Neural cell (in vitro differentiated cells): ENCODE data around the gene GMPPB. TPM values are rescaled to one million over a fixed set of nuclear protein-coding genes. Genes with fewer than 3 reads are reported as not detected.

Experiments used
- H2AFZ ChIP-seq: fragments of 200-600, 300-800 bp; sonication (generic), shearing (Covaris generic); 2 replicates; pipeline ENCODE4 v1.6.0; 2014; ENCODE audit warnings: low read depth, mild to moderate bottlenecking, antibody characterized with exemption, low read length, moderate library complexity
- H3F3A ChIP-seq: fragments of 200-600 bp; shearing (Covaris generic); 2 replicates; pipeline ENCODE4 v1.6.1; 2016; ENCODE audit warnings: mild to moderate bottlenecking, moderate library complexity, mixed read lengths, antibody characterized with exemption, low read length; ENCODE audit not compliant: insufficient read depth, poor library complexity, severe bottlenecking
- H3K27ac ChIP-seq: fragments of 200-600, 300-800 bp; sonication (generic), shearing (Covaris generic); 2 replicates; pipeline ENCODE4 v1.5.1; 2014; ENCODE audit warnings: mild to moderate bottlenecking, low read length, moderate library complexity
- H3K27me3 ChIP-seq: fragments of 300-800, 200-600 bp; sonication (generic), shearing (Covaris generic); 2 replicates; pipeline ENCODE4 v1.6.0; 2014; ENCODE audit warnings: mild to moderate bottlenecking, low read depth, low read length, moderate library complexity; ENCODE audit not compliant: insufficient read depth
- H3K36me3 ChIP-seq: fragments of 300-800, 200-600 bp; sonication (generic), shearing (Covaris generic); 2 replicates; pipeline ENCODE4 v1.5.1; 2014; ENCODE audit warnings: mild to moderate bottlenecking, antibody characterized with exemption, low read length, moderate library complexity; ENCODE audit not compliant: insufficient read depth
- H3K4me2 ChIP-seq: fragments of 300-800, 200-600 bp; sonication (generic), shearing (Covaris generic); 2 replicates; pipeline ENCODE4 v1.6.0; 2014; ENCODE audit warnings: mild to moderate bottlenecking, low read length
- H3K4me3 ChIP-seq: fragments of 300-800, 200-600 bp; sonication (generic), shearing (Covaris generic); 2 replicates; pipeline ENCODE4 v1.5.1; 2014; ENCODE audit warnings: mild to moderate bottlenecking, low read length, moderate library complexity
- H3K79me2 ChIP-seq: fragments of 200-600 bp; shearing (Covaris generic); replicated peaks from 2 replicates; pipeline ENCODE4 v1.6.0; 2014; ENCODE audit warnings: mild to moderate bottlenecking, low read length, moderate library complexity; ENCODE audit not compliant: insufficient read depth
- H3K9ac ChIP-seq: fragments of 300-800, 200-600 bp; sonication (generic), shearing (Covaris generic); 2 replicates; pipeline ENCODE4 v1.6.1; 2016; ENCODE audit warnings: mild to moderate bottlenecking, low read length, mixed read lengths
- H3K9me2 ChIP-seq: fragments of 200-600 bp; shearing (Covaris generic); 2 replicates; pipeline ENCODE4 v1.6.1; 2016; ENCODE audit warnings: mild to moderate bottlenecking, low read length, mixed read lengths; ENCODE audit not compliant: insufficient read depth
- H3K9me3 ChIP-seq: fragments of 200-600, 300-800 bp; sonication (generic), shearing (Covaris generic); 2 replicates; pipeline ENCODE4 v1.6.1; 2016; ENCODE audit warnings: mild to moderate bottlenecking, mixed run types, low read length, moderate library complexity, mixed read lengths
- H4K20me1 ChIP-seq: fragments of 200-600 bp; shearing (Covaris generic); 2 replicates; pipeline ENCODE4 v1.6.1; 2016; ENCODE audit warnings: mild to moderate bottlenecking, mixed run types; ENCODE audit not compliant: insufficient read depth
- CTCF ChIP-seq: fragments of 450-650 bp; IDR thresholded peaks from 2 replicates; pipeline ENCODE4 v1.5.1; 2014; ENCODE audit warnings: antibody characterized with exemption, mild to moderate bottlenecking, moderate library complexity; ENCODE audit not compliant: poor library complexity, severe bottlenecking
- EP300 ChIP-seq: fragments of 450-650 bp; conservative IDR thresholded peaks from 2 replicates; pipeline ENCODE4 v1.6.1; 2014; ENCODE audit warnings: antibody characterized with exemption, mild to moderate bottlenecking, moderate library complexity; ENCODE audit not compliant: poor library complexity, severe bottlenecking
- EZH2 ChIP-seq: fragments of 200-600, 300-800 bp; shearing (Covaris generic), sonication (generic); IDR thresholded peaks from 2 replicates; pipeline ENCODE4 v1.6.1; 2014; ENCODE audit warnings: antibody characterized with exemption, low read length, borderline replicate concordance, mild to moderate bottlenecking; ENCODE audit not compliant: insufficient read depth, poor library complexity, severe bottlenecking
- MXI1 ChIP-seq: fragments of 450-650 bp; conservative IDR thresholded peaks from 2 replicates; pipeline ENCODE4 v1.6.1; 2014; ENCODE audit warnings: antibody characterized with exemption, mild to moderate bottlenecking; ENCODE audit not compliant: poor library complexity, severe bottlenecking
- POLR2AphosphoS5 ChIP-seq: IDR thresholded peaks from 2 replicates; pipeline ENCODE4 v1.6.1; 2012
- RAD21 ChIP-seq: fragments of 450-650 bp; conservative IDR thresholded peaks from 2 replicates; pipeline ENCODE4 v1.6.1; 2014; ENCODE audit warnings: antibody characterized with exemption, mild to moderate bottlenecking, moderate library complexity
- REST ChIP-seq: IDR thresholded peaks from 2 replicates; pipeline ENCODE4 v1.6.1; 2012; ENCODE audit warnings: borderline replicate concordance
- SMC3 ChIP-seq: fragments of 450-650 bp; conservative IDR thresholded peaks from 2 replicates; pipeline ENCODE4 v1.6.1; 2014; ENCODE audit warnings: antibody characterized with exemption, mild to moderate bottlenecking, moderate library complexity; ENCODE audit not compliant: poor library complexity
- TAF1 ChIP-seq: IDR thresholded peaks from 2 replicates; pipeline ENCODE4 v1.6.1; 2012; ENCODE audit warnings: low read depth
- polyA plus RNA-seq: library from polyadenylated mRNA; depleted of rRNA; stranded (reverse); fragments of >200 nt; gene quantifications from 2 replicates; pipeline ENCODE4 v1.2.3, GENCODE V29; 2014
- small RNA-seq, 3 experiments: library from RNA; depleted of rRNA; stranded (forward); fragments of <200 nt; gene quantifications; one replicate each; pipeline ENCODE3, GENCODE V24; 2012

GMPPB gene
- polyA plus RNA-seq, 1 donor from 2014 or later = 20.8 TPM

GRCh38 chr3:49671291-49672288 is 52.2 kb downstream of the GMPPB start:
- no peaks in the 10 kb centered on the region for H4K20me1 ChIP-seq
- H3K79me2 ChIP-seq = peaks cover 7% of the 10 kb centered on the region
- no peak overlapping the region for H3K9ac ChIP-seq
- no peaks in the 10 kb centered on the region for H3K36me3 ChIP-seq
- H3K4me2 ChIP-seq = no peak overlapping the region
- H3K9me2 ChIP-seq = no peaks in the 10 kb centered on the region
- H2AFZ ChIP-seq = no peak overlapping the region
- H3K27me3 ChIP-seq = no peaks in the 10 kb centered on the region
- no peaks in the 10 kb centered on the region for H3K9me3 ChIP-seq
- TF ChIP-seq RAD21 (peak; percentile 79), EP300 (no peak), SMC3 (peak; percentile 93), CTCF (peak; percentile 85)
- H3F3A ChIP-seq = no peaks in the 10 kb centered on the region
- H3K27ac ChIP-seq = no peak overlapping the region
- no peak overlapping the region for H3K4me3 ChIP-seq

GRCh38 chr3:49670940-49671290 is 52.8 kb downstream of the GMPPB start:
- Histone ChIP-seq H2AFZ (no peak overlapping the region), H3K36me3 (no peaks in the 10 kb centered on the region), H3K4me3 (no peak overlapping the region), H3K27me3 (no peaks in the 10 kb centered on the region), H3K27ac (no peak overlapping the region), H3K79me2 (peaks cover 7% of the 10 kb centered on the region), H3K4me2 (no peak overlapping the region), H3K9me2 (no peaks in the 10 kb centered on the region), H3F3A (no peaks in the 10 kb centered on the region), H4K20me1 (no peaks in the 10 kb centered on the region), H3K9me3 (no peaks in the 10 kb centered on the region), H3K9ac (no peak overlapping the region)
- TF ChIP-seq SMC3 (no peak), MXI1 (no peak), EP300 (no peak), POLR2AphosphoS5 (no peak), CTCF (no peak), RAD21 (no peak), EZH2 (no peak), TAF1 (no peak), REST (no peak)

Small RNA genes lying within 50 kb of the gene (small RNA-seq; reads per million reads assigned to genes)
- gene AMIGO3 (0 reads per million in 3 experiments), gene COX6CP14 (0 reads per million in 3 experiments)

Other genes with a start within 250 kb of the GMPPB start
- gene BSN, start 169.5 kb downstream of the GMPPB start, polyA plus RNA-seq = 2.0 and 3.0 TPM in 2 replicates
- gene APEH, start 49.6 kb downstream of the GMPPB start, polyA plus RNA-seq = 98.4 and 119 TPM in 2 replicates
- gene MST1, start 34.5 kb downstream of the GMPPB start, polyA plus RNA-seq = 62.5 and 64.0 TPM in 2 replicates
- gene RNF123, start 34.4 kb downstream of the GMPPB start, polyA plus RNA-seq = 27.4 and 32.0 TPM in 2 replicates
- 4.0 and 8.0 TPM in 2 replicates for gene AMIGO3, start 4.3 kb downstream of the GMPPB start, polyA plus RNA-seq
- 52.7 and 62.7 TPM in 2 replicates for gene IP6K1, start 62.6 kb upstream of the GMPPB start, polyA plus RNA-seq
- not detected in 2 replicates for gene CDHR4, start 75.9 kb upstream of the GMPPB start, polyA plus RNA-seq
- gene INKA1, start 79.3 kb upstream of the GMPPB start, polyA plus RNA-seq = 1.4 and 1.7 TPM in 2 replicates
- gene UBA7, start 90.0 kb upstream of the GMPPB start, polyA plus RNA-seq = 2.9 and 4.0 TPM in 2 replicates
- 7.5 and 7.6 TPM in 2 replicates for gene TRAIP, start 132.6 kb upstream of the GMPPB start, polyA plus RNA-seq
- gene CAMKV, start 146.0 kb upstream of the GMPPB start, polyA plus RNA-seq = 293 and 316 TPM in 2 replicates
- 2.0 and 4.2 TPM in 2 replicates for gene MST1R, start 179.9 kb upstream of the GMPPB start, polyA plus RNA-seq
- 35.4 and 41.3 TPM in 2 replicates for gene MON1A, start 205.9 kb upstream of the GMPPB start, polyA plus RNA-seq
- 177 and 192 TPM in 2 replicates for gene RBM6, start 216.2 kb upstream of the GMPPB start, polyA plus RNA-seq